Naive B cell (primary cell): ENCODE measurements around the gene VAMP8. TPM values are rescaled to one million over a fixed set of nuclear protein-coding genes. Genes with fewer than 3 reads are reported as not detected.
A peak's percentile ranks its signal among the peaks of the same experiment; 100 is the strongest.
"Not testable (repeated sequence)": the region's sequence is repeated elsewhere in the genome, so short reads cannot be mapped to it uniquely, and the experiment has no call there.

ENCODE experiments used
- ATAC-seq, 2 donors: fragments of 150-1000 bp; cut with Tn5 transposase; 2 replicates each; pipeline ENCODE4 v1.10.0; 2021; ENCODE audit warnings: low read depth in 2 of 2, mild to moderate bottlenecking in 2 of 2, moderate library complexity in 2 of 2
- DNase-seq: peaks from one replicate; pipeline ENCODE4 v3.0.0; 2022
- H3K27ac Mint-ChIP-seq, 6 donors: one replicate each; pipeline ENCODE4 v1.8.0; 2020 to 2022; ENCODE audit warnings: mild to moderate bottlenecking in 6 of 6, mixed read lengths in 6 of 6, moderate library complexity in 5 of 6, inconsistent platforms in 2 of 6
- H3K27me3 Mint-ChIP-seq, 3 donors: one replicate each; pipeline ENCODE4 v1.8.0; 2021 to 2022; ENCODE audit warnings: mixed read lengths in 3 of 3, mild to moderate bottlenecking in 1 of 3
- H3K36me3 Mint-ChIP-seq, 2 donors: one replicate each; pipeline ENCODE4 v1.8.0; 2020 to 2022; ENCODE audit warnings: mixed read lengths in 2 of 2, inconsistent platforms in 1 of 2, mild to moderate bottlenecking in 1 of 2
- H3K4me1 Mint-ChIP-seq, 3 donors: one replicate each; pipeline ENCODE4 v1.8.0; 2020 to 2022; ENCODE audit warnings: mixed read lengths in 3 of 3, inconsistent platforms in 1 of 3, mild to moderate bottlenecking in 1 of 3, moderate library complexity in 1 of 3
- H3K4me3 Mint-ChIP-seq, 8 donors: one replicate each; pipeline ENCODE4 v1.8.0; 2020 to 2022; ENCODE audit warnings: mild to moderate bottlenecking in 8 of 8, mixed read lengths in 8 of 8, moderate library complexity in 8 of 8, inconsistent platforms in 2 of 8
- H3K9me3 Mint-ChIP-seq, 7 donors: one replicate each; pipeline ENCODE4 v1.8.0; 2020 to 2022; ENCODE audit warnings: mixed read lengths in 7 of 7, mild to moderate bottlenecking in 5 of 7, inconsistent platforms in 2 of 7, moderate library complexity in 1 of 7
- polyA plus RNA-seq, 6 donors: library from polyadenylated mRNA; unstranded; fragments of 300-500 nt; fragmentation: Illumina TruSeq; gene quantifications; one replicate each; pipeline ENCODE4 v1.2.3, GENCODE V29; 2021; ENCODE audit warnings: low read depth in 6 of 6

VAMP8 gene
- polyA plus RNA-seq, 6 donors from 2014 or later: 262 to 339 (median 305) TPM

GRCh38 chr2:85600235-85600575 lies 22.8 kb downstream of the VAMP8 start:
- ATAC-seq: no peak
- Mint-ChIP-seq H3K27me3 (no peaks in the 10 kb centered on the region), H3K9me3 (no peaks in the 10 kb centered on the region), H3K27ac (peak overlapping the region in 2 of 6 donors; percentile 15 to 31), H3K4me3 (peak overlapping the region in 6 of 8 donors; percentile 77 to 90 (median 86)), H3K4me1 (peaks cover 36 to 56% (median 55%) of the 10 kb centered on the region in 3 donors), H3K36me3 (no peaks in the 10 kb centered on the region)
- DNase-seq: no peak

- Mint-ChIP-seq H3K27me3 (no peaks in the 10 kb centered on the region), H3K4me3 (peak overlapping the region; percentile 84 to 93 (median 90)), H3K36me3 (no peaks in the 10 kb centered on the region), H3K27ac (peak overlapping the region in 4 of 6 donors; percentile 76 to 89 (median 84)), H3K4me1 (peaks cover 26 to 55% (median 54%) of the 10 kb centered on the region in 3 donors), H3K9me3 (no peaks in the 10 kb centered on the region)
- no peak for DNase-seq
- no peak for ATAC-seq
Observed at GRCh38 chr2:85600951-85601770, 23.8 kb downstream of the VAMP8 start.

- no peaks in the 10 kb centered on the region for H3K9me3 Mint-ChIP-seq
- peak overlapping the region in 5 of 6 donors; percentile 76 to 89 (median 80) for H3K27ac Mint-ChIP-seq
- ATAC-seq (peak; percentile 11 to 22), DNase-seq (no peak)
- peak overlapping the region; percentile 84 to 93 (median 90) for H3K4me3 Mint-ChIP-seq
- no peaks in the 10 kb centered on the region for H3K36me3 Mint-ChIP-seq
- H3K27me3 Mint-ChIP-seq: no peaks in the 10 kb centered on the region
- peaks cover 19 to 55% (median 51%) of the 10 kb centered on the region in 3 donors for H3K4me1 Mint-ChIP-seq
Observed at GRCh38 chr2:85601771-85602475, 24.5 kb downstream of the VAMP8 start.

GRCh38 chr2:85602476-85603234 lies 25.3 kb downstream of the VAMP8 start, which contains the start of gene TMEM150A:
TSS of gene TMEM150A (minus strand) at chr2:85602698. CDS start at chr2:85601948, 750 bp downstream.
- ATAC-seq (peak; percentile 97), DNase-seq (peak; percentile 92)
- no peaks in the 10 kb centered on the region for H3K9me3 Mint-ChIP-seq
- peaks cover 16 to 54% (median 43%) of the 10 kb centered on the region in 3 donors for H3K4me1 Mint-ChIP-seq
- H3K4me3 Mint-ChIP-seq: peak within 1 kb of the TSS; percentile 84 to 96 (median 92)
- H3K27ac Mint-ChIP-seq: peak within 1 kb of the TSS; percentile 76 to 92 (median 81)
- no peaks in the 10 kb centered on the region for H3K36me3 Mint-ChIP-seq
- H3K27me3 Mint-ChIP-seq: no peaks in the 10 kb centered on the region

GRCh38 chr2:85604133-85604444 lies 26.7 kb downstream of the VAMP8 start:
- not testable (repeated sequence) for H3K36me3 Mint-ChIP-seq, DNase-seq, ATAC-seq, H3K27ac Mint-ChIP-seq, H3K9me3 Mint-ChIP-seq, H3K27me3 Mint-ChIP-seq
- peak overlapping the region; percentile 38 to 96 (median 87) for H3K4me3 Mint-ChIP-seq
- H3K4me1 Mint-ChIP-seq: peaks cover 21 to 64% (median 54%) of the 10 kb centered on the region in 3 donors

GRCh38 chr2:85604568-85605339 lies 27.4 kb downstream of the VAMP8 start:
- peaks cover 25 to 67% (median 59%) of the 10 kb centered on the region in 3 donors for H3K4me1 Mint-ChIP-seq
- H3K36me3 Mint-ChIP-seq: no peaks in the 10 kb centered on the region
- no peak overlapping the region for H3K27ac Mint-ChIP-seq
- H3K9me3 Mint-ChIP-seq: no peaks in the 10 kb centered on the region
- peak overlapping the region in 3 of 8 donors; percentile 49 to 88 (median 59) for H3K4me3 Mint-ChIP-seq
- DNase-seq: no peak
- no peaks in the 10 kb centered on the region for H3K27me3 Mint-ChIP-seq
- no peak for ATAC-seq

- DNase-seq (no peak), ATAC-seq (no peak)
- Mint-ChIP-seq H3K9me3 (no peaks in the 10 kb centered on the region), H3K36me3 (no peaks in the 10 kb centered on the region), H3K4me3 (peak overlapping the region in 1 of 8 donors; percentile 88), H3K27ac (peak overlapping the region in 1 of 6 donors; percentile 74), H3K4me1 (peaks cover 30 to 75% (median 59%) of the 10 kb centered on the region in 3 donors), H3K27me3 (no peaks in the 10 kb centered on the region)
Observed at GRCh38 chr2:85605406-85606115, 28.2 kb downstream of the VAMP8 start.

GRCh38 chr2:85606116-85606455 lies 28.7 kb downstream of the VAMP8 start:
- Mint-ChIP-seq H3K4me1 (peaks cover 30 to 76% (median 56%) of the 10 kb centered on the region in 3 donors), H3K9me3 (no peaks in the 10 kb centered on the region), H3K27ac (peak overlapping the region in 1 of 6 donors; percentile 54), H3K4me3 (peak overlapping the region in 1 of 8 donors; percentile 88), H3K36me3 (no peaks in the 10 kb centered on the region), H3K27me3 (no peaks in the 10 kb centered on the region)
- DNase-seq: no peak
- no peak for ATAC-seq

- H3K36me3 Mint-ChIP-seq: no peaks in the 10 kb centered on the region
- no peaks in the 10 kb centered on the region for H3K27me3 Mint-ChIP-seq
- H3K27ac Mint-ChIP-seq: peak overlapping the region in 1 of 6 donors; percentile 24
- no peaks in the 10 kb centered on the region for H3K9me3 Mint-ChIP-seq
- peak overlapping the region in 2 of 8 donors; percentile 81 to 88 for H3K4me3 Mint-ChIP-seq
- peaks cover 28 to 77% (median 51%) of the 10 kb centered on the region in 3 donors for H3K4me1 Mint-ChIP-seq
- no peak for ATAC-seq
- DNase-seq: no peak
Observed at GRCh38 chr2:85607268-85608215, 30.2 kb downstream of the VAMP8 start.

GRCh38 chr2:85611217-85611704 lies 33.9 kb downstream of the VAMP8 start:
- Mint-ChIP-seq H3K27ac (peak overlapping the region; percentile 88 to 96 (median 92)), H3K36me3 (no peaks in the 10 kb centered on the region), H3K4me1 (peaks cover 18 to 59% (median 37%) of the 10 kb centered on the region in 3 donors), H3K27me3 (no peaks in the 10 kb centered on the region), H3K4me3 (peak overlapping the region; percentile 89 to 99 (median 97)), H3K9me3 (no peaks in the 10 kb centered on the region)
- DNase-seq: no peak
- ATAC-seq: peak in 1 of 2 donors; percentile 2
